GM06990 (cell line): ENCODE results near the gene ARL15.

Experiments
- DNase-seq: peaks from one replicate; pipeline ENCODE4 v3.0.0-alpha.2; 2011; ENCODE audit not compliant: insufficient read length; ENCODE audit errors: extremely low read depth
- H3K27me3 ChIP-seq: replicated peaks from 2 replicates; pipeline ENCODE4 v1.6.0; 2011; ENCODE audit warnings: low read length; ENCODE audit not compliant: control insufficient read depth, insufficient read depth
- H3K36me3 ChIP-seq: 2 replicates; pipeline ENCODE4 v1.5.1; 2011; ENCODE audit warnings: low read length; ENCODE audit not compliant: control insufficient read depth, insufficient read depth
- H3K4me3 ChIP-seq: replicated peaks from 2 replicates; pipeline ENCODE4 v1.5.1; 2011; ENCODE audit warnings: low read depth, mild to moderate bottlenecking, control low read depth, low read length
- TF ChIP-seq, protein P1 (sequence below): IDR thresholded peaks from 2 replicates; pipeline ENCODE4 v1.5.1; 2011; ENCODE audit warnings: low read length, control low read depth, mild to moderate bottlenecking, inconsistent platforms; ENCODE audit not compliant: insufficient read depth, poor library complexity, severe bottlenecking

ARL15 gene

DNA sequence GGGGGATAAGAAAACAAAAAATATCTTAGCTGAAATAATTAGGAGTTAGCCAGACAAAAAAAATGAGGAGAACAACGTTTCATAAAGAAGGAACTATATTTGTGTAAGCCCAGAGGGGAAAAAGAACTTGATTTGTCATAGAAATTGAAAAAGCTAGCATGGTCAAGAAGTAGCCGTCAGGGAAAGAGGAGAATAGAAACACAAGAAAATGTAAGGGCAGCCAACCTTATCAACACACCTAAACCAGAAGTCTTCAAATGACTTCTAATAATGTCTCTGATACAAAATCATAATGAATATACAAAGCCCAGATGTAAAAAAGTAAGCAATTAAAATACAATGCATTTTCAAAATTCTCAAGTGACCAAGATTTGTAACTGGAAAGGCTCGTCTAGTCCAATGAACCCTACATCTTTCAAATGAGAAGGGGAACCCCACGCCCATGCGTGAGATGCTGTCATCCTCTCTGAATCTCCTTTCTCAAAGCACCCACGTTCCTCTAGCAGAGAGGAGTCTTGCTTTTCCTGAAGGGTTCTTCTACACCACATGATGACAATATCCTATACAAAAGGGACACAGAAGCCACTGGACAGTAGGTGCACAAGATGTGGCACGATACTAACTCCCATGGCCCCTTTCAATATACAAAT, 103.7 kb downstream of the ARL15 start:
- Histone ChIP-seq H3K4me3 (no peak overlapping the region), H3K36me3 (no peaks in the 10 kb centered on the region), H3K27me3 (no peaks in the 10 kb centered on the region)
- DNase-seq: no peak
- TF ChIP-seq, protein P1, sequence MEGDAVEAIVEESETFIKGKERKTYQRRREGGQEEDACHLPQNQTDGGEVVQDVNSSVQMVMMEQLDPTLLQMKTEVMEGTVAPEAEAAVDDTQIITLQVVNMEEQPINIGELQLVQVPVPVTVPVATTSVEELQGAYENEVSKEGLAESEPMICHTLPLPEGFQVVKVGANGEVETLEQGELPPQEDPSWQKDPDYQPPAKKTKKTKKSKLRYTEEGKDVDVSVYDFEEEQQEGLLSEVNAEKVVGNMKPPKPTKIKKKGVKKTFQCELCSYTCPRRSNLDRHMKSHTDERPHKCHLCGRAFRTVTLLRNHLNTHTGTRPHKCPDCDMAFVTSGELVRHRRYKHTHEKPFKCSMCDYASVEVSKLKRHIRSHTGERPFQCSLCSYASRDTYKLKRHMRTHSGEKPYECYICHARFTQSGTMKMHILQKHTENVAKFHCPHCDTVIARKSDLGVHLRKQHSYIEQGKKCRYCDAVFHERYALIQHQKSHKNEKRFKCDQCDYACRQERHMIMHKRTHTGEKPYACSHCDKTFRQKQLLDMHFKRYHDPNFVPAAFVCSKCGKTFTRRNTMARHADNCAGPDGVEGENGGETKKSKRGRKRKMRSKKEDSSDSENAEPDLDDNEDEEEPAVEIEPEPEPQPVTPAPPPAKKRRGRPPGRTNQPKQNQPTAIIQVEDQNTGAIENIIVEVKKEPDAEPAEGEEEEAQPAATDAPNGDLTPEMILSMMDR: no peak

DNA sequence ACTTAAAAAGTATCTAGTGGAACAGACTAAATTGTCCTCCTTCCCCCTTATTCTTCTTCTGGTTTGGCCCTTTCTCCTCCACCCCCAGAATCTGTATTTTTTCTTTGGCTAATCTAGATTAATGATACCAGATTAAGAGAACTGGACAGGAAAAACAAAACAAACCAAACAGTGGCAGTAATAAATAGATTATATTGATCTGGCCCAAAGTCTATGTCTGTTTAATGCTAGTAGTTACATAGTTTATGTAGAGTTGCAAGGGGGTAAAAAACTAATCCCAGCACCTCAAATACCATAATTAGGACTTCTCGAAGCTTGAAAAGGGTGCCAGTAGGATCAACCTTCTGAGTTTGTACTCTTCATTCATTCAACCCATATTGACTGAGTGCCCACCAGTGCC, 104.5 kb downstream of the ARL15 start:
- no peaks in the 10 kb centered on the region for H3K27me3 ChIP-seq
- no peak for DNase-seq
- H3K36me3 ChIP-seq: no peaks in the 10 kb centered on the region
- TF ChIP-seq, protein P1: no peak
- H3K4me3 ChIP-seq: no peak overlapping the region

DNA sequence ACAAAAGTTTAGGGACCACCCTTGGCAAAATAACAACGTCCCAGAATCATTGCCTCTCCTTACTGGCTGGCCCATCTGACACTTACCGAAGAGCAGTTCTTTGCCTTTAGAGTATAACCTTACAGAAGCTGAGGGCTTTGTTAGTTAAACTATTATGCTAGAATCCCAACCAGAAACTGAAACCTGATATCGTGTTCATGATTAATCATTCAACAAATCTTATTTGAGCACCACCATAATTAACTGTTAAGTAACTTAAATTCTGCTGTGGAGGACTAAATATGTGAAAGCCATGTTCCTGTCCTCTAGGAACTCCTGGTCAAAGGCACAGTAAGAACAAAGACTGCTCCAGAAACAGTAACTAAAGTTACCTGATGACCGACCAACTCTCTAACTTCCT, 104.9 kb downstream of the ARL15 start:
- Histone ChIP-seq H3K4me3 (no peak overlapping the region), H3K36me3 (no peaks in the 10 kb centered on the region), H3K27me3 (no peaks in the 10 kb centered on the region)
- TF ChIP-seq, protein P1: no peak
- no peak for DNase-seq

DNA sequence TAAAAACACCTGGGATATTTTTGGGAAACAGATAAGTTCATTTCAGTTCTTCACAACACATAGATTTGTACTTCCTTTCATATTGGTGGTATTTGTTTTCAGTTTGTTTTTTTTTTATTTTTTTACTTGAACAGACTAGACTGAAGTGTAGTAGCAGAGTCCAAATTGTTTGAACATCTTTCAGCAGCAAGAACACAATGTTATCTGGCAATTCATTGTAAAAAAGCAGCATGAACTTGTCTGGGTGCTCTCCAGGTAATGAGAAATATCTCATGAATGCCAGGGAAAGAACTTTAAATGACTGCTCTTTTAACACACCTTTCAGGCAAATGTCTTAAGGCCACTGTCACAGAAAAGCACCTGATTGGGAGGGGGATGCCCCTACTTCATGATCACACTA, 113.4 kb downstream of the ARL15 start:
- no peak overlapping the region for H3K4me3 ChIP-seq
- H3K36me3 ChIP-seq: no peaks in the 10 kb centered on the region
- no peaks in the 10 kb centered on the region for H3K27me3 ChIP-seq
- TF ChIP-seq, protein P1: no peak
- no peak for DNase-seq

DNA sequence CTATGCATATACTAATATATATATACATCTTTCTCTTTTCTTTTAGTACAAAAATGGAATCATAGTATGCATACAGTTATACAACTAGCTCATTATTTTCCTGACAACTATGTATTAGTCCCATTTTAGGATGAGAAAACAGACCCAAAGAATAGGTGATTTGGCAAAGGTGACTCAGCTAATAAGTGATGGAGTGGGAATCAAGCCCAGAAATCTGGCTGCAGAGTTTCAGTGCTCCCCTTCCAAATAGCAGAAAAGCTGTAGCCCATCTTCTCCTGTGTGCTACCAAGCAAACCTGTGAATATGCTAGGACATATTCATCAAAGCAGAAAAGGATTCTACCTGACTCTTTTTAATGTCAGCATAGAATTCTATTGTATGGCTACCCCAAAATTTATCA, 114.7 kb downstream of the ARL15 start:
- no peak overlapping the region for H3K4me3 ChIP-seq
- no peaks in the 10 kb centered on the region for H3K36me3 ChIP-seq
- TF ChIP-seq, protein P1: no peak
- no peak for DNase-seq
- H3K27me3 ChIP-seq: no peaks in the 10 kb centered on the region

DNA sequence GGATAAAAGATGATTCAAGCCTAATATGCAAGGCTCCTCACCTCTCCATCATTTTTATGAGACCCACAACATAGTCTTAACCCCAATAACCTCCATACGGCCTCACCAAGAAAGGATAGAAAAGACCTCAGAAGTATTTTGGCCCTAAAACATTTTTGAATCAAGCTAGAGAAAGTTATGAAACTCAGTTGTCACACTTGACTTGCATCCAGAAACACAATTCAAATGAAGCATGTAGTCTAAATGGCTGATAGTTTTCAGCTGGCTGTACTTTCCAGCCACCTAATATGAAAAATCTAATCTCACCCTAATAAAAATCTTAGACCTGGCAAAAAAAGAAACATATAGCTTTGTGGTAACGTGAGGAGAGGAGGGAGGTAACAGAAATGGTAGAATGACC, 116.1 kb downstream of the ARL15 start:
- TF ChIP-seq, protein P1: no peak
- no peak overlapping the region for H3K4me3 ChIP-seq
- H3K27me3 ChIP-seq: no peaks in the 10 kb centered on the region
- DNase-seq: no peak
- no peaks in the 10 kb centered on the region for H3K36me3 ChIP-seq
